KMS-11 (cell line): Measurements from ENCODE around the gene ESRRB.

ENCODE experiments used
- H2AFZ ChIP-seq: fragments of 200-600 bp; sonication (generic); 2 replicates; pipeline ENCODE4 v1.6.1; 2016; ENCODE audit warnings: antibody characterized with exemption, mixed run types, low read depth
- H3K27ac ChIP-seq: fragments of 200-600 bp; sonication (generic); 2 replicates; pipeline ENCODE4 v1.6.1; 2016; ENCODE audit warnings: mild to moderate bottlenecking, mixed run types
- H3K27me3 ChIP-seq: fragments of 200-600 bp; sonication (generic); 2 replicates; pipeline ENCODE4 v1.6.1; 2017; ENCODE audit warnings: mild to moderate bottlenecking, low read depth, mixed run types, moderate library complexity; ENCODE audit not compliant: insufficient read depth
- H3K36me3 ChIP-seq: fragments of 200-600 bp; sonication (generic); 2 replicates; pipeline ENCODE4 v1.6.1; 2017; ENCODE audit warnings: mild to moderate bottlenecking, mixed run types; ENCODE audit not compliant: insufficient read depth
- H3K4me1 ChIP-seq: fragments of 200-600 bp; sonication (generic); 2 replicates; pipeline ENCODE4 v1.6.1; 2016; ENCODE audit warnings: mild to moderate bottlenecking, low read depth, mixed run types; ENCODE audit not compliant: poor library complexity, severe bottlenecking
- H3K4me2 ChIP-seq: fragments of 200-600 bp; sonication (generic); 2 replicates; pipeline ENCODE4 v1.7.0; 2016; ENCODE audit warnings: mild to moderate bottlenecking, mixed run types
- H3K4me3 ChIP-seq: fragments of 200-600 bp; sonication (generic); IDR thresholded peaks from 2 replicates; pipeline ENCODE4 v1.6.1; 2017; ENCODE audit warnings: low read depth, low read length, mixed read lengths; ENCODE audit not compliant: insufficient read depth
- H3K79me2 ChIP-seq: fragments of 200-600 bp; sonication (generic); 2 replicates; pipeline ENCODE4 v1.6.1; 2016; ENCODE audit warnings: low read depth, mixed run types; ENCODE audit not compliant: insufficient read depth
- H3K9ac ChIP-seq: fragments of 200-600 bp; sonication (generic); 2 replicates; pipeline ENCODE4 v1.6.1; 2016; ENCODE audit warnings: mild to moderate bottlenecking, mixed run types
- H4K20me1 ChIP-seq: fragments of 200-600 bp; sonication (generic); 2 replicates; pipeline ENCODE4 v1.6.1; 2016; ENCODE audit warnings: mild to moderate bottlenecking, mixed run types; ENCODE audit not compliant: insufficient read depth
- TF ChIP-seq, protein P1 (sequence below): fragments of 200-600 bp; sonication (generic); conservative IDR thresholded peaks from 2 replicates; pipeline ENCODE4 v1.6.1; 2017; ENCODE audit warnings: low read depth, mild to moderate bottlenecking, antibody characterized with exemption, low read length, moderate library complexity, mixed read lengths

ESRRB gene

DNA sequence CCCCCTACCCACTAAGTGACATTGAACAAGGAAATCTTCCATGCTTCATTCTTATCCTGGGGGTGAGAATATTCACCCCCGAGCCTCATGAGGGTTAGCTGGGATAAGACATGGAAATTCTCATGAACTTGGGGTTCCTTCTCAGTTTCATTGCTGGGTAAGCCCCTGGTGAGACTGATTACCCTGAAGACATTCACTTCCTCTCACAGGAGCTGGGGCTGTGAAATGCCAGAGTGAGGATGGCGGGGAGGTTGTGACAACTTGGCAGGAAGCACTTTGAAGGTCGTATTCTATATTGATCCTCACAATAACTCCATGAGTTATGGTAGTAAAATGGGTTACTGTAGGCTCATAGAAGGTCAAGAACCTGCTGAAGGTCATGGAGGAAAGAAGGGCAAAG is 43.5 kb downstream of the ESRRB start:
- no peak overlapping the region for H2AFZ ChIP-seq
- H3K4me3 ChIP-seq: no peak overlapping the region
- H3K9ac ChIP-seq: no peak overlapping the region
- H3K36me3 ChIP-seq: no peaks in the 10 kb centered on the region
- TF ChIP-seq, protein P1, sequence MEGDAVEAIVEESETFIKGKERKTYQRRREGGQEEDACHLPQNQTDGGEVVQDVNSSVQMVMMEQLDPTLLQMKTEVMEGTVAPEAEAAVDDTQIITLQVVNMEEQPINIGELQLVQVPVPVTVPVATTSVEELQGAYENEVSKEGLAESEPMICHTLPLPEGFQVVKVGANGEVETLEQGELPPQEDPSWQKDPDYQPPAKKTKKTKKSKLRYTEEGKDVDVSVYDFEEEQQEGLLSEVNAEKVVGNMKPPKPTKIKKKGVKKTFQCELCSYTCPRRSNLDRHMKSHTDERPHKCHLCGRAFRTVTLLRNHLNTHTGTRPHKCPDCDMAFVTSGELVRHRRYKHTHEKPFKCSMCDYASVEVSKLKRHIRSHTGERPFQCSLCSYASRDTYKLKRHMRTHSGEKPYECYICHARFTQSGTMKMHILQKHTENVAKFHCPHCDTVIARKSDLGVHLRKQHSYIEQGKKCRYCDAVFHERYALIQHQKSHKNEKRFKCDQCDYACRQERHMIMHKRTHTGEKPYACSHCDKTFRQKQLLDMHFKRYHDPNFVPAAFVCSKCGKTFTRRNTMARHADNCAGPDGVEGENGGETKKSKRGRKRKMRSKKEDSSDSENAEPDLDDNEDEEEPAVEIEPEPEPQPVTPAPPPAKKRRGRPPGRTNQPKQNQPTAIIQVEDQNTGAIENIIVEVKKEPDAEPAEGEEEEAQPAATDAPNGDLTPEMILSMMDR: no peak
- H3K79me2 ChIP-seq: no peaks in the 10 kb centered on the region
- no peaks in the 10 kb centered on the region for H3K4me1 ChIP-seq
- H3K4me2 ChIP-seq: no peak overlapping the region
- no peaks in the 10 kb centered on the region for H3K27me3 ChIP-seq
- H3K27ac ChIP-seq: no peak overlapping the region
- no peaks in the 10 kb centered on the region for H4K20me1 ChIP-seq

DNA sequence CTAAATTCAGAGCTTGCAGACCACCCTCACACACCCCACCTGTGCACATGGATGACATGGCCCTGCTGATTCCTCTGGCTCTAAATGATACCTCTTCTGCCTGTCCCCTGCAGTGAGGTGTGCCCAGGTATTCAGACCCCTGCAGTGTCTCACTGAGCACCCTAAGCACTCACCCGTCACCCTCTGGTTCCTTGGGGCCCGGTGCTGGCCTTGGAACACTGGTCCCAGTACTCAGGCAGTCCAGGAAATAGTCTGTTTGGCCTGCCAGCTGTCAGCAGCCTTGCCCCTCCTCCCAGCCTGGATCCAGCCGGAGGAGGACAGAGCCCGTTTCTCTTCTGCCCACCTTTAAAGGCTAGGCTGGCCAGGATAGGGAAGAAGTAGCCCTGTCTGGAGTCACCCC is 44.9 kb downstream of the ESRRB start:
- no peak overlapping the region for H3K4me2 ChIP-seq
- no peak overlapping the region for H3K27ac ChIP-seq
- no peaks in the 10 kb centered on the region for H3K4me1 ChIP-seq
- H3K79me2 ChIP-seq: no peaks in the 10 kb centered on the region
- H3K4me3 ChIP-seq: no peak overlapping the region
- no peaks in the 10 kb centered on the region for H3K27me3 ChIP-seq
- no peaks in the 10 kb centered on the region for H3K36me3 ChIP-seq
- H2AFZ ChIP-seq: no peak overlapping the region
- TF ChIP-seq, protein P1: no peak
- H3K9ac ChIP-seq: no peak overlapping the region
- H4K20me1 ChIP-seq: no peaks in the 10 kb centered on the region

DNA sequence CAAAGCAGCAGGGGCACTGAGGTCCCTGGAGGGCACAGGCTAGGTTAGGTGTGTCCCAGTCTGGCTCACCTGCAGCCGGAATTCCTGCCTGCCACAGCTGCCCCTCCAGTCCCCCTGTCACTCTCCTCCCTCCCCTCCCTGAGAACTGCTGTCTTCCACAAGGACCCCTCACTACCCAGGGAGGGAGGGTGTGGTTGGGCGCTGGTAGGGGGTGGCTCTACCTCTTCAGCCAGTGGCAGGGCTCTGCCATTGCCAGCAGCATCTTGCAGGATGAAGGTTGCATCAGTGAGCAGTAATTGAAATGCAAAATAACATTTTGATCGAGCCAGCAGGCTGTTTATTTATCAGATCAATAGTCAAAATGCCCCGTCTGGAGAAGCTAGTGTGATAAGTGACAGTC is 45.7 kb downstream of the ESRRB start:
- Histone ChIP-seq H3K27ac (no peak overlapping the region), H3K9ac (no peak overlapping the region), H4K20me1 (no peaks in the 10 kb centered on the region), H3K4me1 (no peaks in the 10 kb centered on the region), H3K36me3 (no peaks in the 10 kb centered on the region), H3K27me3 (no peaks in the 10 kb centered on the region), H2AFZ (no peak overlapping the region), H3K4me2 (no peak overlapping the region), H3K4me3 (no peak overlapping the region), H3K79me2 (no peaks in the 10 kb centered on the region)
- TF ChIP-seq, protein P1: no peak

DNA sequence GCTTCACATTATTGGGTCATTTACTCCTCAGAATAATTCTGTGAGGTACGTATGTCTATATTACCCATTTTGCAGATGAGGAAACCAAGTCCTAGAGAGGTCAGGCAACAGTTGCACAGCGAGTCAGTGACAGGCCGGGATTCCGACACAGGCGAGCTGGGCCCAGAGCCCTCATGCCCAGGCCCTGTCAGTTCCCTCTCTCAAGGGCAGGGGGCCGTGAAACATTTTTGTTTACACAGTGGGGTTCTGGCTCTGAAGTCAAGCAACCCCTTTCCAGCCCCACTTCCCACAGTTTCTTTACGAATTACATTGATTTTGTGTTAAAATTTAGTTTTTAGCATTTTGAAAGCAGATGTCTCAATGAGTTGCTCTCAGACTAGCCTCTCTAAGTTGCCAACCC is 46.7 kb downstream of the ESRRB start:
- no peaks in the 10 kb centered on the region for H3K27me3 ChIP-seq
- H3K27ac ChIP-seq: no peak overlapping the region
- H4K20me1 ChIP-seq: no peaks in the 10 kb centered on the region
- no peak overlapping the region for H2AFZ ChIP-seq
- no peaks in the 10 kb centered on the region for H3K79me2 ChIP-seq
- TF ChIP-seq, protein P1: no peak
- no peak overlapping the region for H3K4me3 ChIP-seq
- H3K9ac ChIP-seq: no peak overlapping the region
- no peak overlapping the region for H3K4me2 ChIP-seq
- no peaks in the 10 kb centered on the region for H3K36me3 ChIP-seq
- H3K4me1 ChIP-seq: no peaks in the 10 kb centered on the region

DNA sequence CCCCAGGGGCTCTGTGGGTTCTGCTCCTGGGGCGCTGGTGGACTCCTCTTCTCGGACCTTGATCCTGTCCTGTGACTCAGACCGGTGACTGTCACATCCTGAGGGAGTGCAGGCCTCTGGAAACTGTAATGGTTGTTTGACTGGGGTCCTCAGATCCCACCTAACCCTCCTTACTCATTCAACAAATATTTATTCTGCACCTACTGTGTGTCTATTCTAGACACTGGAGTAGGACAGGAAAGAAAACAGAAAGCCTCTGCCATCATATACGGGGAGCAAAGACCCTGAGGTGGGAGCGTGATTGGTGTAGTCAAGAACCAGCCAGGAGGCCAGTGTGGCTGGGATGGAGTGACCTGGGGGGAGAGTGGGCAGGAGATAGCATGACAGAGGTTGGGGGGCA is 47.6 kb downstream of the ESRRB start:
- Histone ChIP-seq H3K79me2 (no peaks in the 10 kb centered on the region), H3K4me1 (no peaks in the 10 kb centered on the region), H3K36me3 (no peaks in the 10 kb centered on the region), H4K20me1 (no peaks in the 10 kb centered on the region), H3K27me3 (no peaks in the 10 kb centered on the region), H3K27ac (no peak overlapping the region), H3K4me3 (no peak overlapping the region), H3K4me2 (no peak overlapping the region), H2AFZ (no peak overlapping the region), H3K9ac (no peak overlapping the region)
- TF ChIP-seq, protein P1: no peak
